UCSD-AML1 (cell line): Measurements from ENCODE around the gene RALGDS.
A peak's percentile ranks its signal among the peaks of the same experiment; 100 is the strongest.

ENCODE experiments used
- DNase-seq: peaks from one replicate; lab custom pipeline; 2025; ENCODE audit not compliant: unreplicated experiment; lab: John Stamatoyannopoulos, UW

Gene RALGDS

DNA sequence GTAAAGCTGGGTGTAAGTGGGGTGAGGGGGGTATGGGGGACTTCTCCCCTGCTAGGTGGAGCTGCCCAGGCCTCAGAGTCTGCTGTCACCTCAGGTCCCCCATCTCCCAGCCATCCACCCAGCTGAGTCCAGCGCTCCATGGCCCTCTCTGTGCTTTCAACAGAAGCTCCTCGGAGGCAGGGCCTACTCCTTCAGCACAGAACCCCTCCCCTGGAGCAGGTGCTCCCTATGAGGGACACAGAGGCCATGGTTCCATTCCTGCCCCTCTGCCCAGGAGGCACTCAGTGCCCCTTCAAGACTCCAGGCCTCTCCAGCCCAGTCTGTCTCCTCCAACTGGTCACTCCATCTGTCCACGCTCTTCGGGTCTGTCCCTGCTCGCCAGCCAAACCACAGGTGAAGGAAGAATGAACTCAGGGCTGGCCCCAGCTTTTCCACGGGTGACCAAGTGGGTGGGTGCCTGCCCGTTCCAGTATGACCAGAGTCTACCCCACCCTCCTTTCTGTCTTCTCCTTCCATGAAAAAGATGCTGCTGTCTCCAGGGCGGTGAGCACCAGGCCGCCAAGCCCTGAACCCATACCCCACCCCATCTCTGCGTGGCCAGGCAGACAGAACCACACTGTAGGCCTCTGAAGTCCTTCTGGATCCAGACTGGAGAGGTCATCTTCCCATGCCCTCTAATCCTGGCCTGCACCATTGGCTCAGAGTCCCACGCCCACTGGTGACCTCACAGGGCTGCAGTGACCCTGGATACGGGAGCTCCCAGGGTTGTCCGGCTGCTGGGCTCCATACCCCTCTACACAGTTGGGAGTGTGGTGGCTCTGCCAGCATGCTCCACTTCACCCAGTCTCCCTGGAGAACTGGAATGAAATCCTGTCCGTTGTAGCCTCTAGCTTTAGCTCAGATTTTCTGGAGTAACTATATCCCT is 30.8 kb upstream of the RALGDS start:
- no peak for DNase-seq

DNA sequence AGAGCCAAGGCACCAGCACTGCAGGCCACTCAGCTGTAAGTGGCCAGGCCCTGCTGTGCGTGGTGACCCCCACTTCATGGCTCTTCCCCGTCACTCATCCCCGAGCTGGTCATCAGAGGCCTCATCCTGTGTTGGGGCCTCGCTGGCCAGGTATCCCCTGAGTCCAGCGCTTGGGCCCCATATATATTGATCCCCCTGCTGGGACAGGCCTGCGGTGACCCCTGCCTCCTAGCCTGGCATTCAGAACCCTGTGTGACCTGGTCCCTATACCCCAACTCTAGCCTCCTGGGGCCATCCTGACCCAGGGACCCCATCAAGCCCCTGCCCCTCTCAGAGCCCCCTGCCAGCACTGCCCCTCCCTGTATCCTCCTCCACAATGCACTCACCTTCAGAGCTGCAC is 30.0 kb upstream of the RALGDS start:
- DNase-seq: no peak

DNA sequence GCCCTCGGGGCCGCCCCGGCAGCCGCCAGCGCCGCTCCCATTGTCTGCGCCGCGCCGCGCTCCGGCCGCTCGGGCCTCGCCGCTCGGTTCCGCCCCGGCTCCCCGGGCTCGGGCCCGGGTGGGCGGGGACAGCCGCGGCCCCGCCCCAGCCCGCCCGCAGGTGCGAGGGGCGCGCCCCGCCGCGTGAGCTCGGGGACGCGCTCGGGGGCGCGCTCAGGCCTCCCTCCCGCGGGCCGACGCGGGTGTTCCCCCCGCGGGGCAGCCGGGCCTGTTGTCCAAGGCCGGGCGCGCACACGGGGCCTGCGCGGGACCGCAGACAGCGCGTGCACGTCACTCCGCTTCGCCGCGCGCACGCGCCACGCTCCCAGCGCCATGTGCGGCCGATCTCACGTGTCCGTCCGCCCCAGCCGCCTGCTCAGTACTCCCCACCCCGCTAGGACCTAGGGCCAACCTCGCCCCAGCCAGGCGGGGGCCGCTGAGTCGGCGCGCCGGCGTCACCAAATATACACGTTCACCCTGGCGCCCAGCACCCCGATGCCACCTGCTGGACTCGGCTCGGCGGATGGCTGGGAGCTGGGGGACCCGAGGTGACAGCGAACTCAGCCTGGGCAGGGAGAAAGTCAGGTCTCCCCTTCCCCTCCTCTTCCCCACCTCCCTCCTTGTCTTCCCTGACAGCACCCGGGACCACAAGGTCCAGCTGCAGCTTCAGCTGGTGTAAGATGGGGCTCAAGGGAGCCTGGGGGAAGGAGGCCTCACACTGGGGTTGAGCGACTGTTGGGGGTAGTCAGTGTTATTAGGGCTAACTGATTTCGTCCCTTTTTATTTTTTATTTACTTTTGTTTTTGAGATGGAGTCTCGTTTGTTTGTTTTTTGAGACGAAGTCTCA is 28.3 kb upstream of the RALGDS start:
- DNase-seq: peak; percentile 91

DNA sequence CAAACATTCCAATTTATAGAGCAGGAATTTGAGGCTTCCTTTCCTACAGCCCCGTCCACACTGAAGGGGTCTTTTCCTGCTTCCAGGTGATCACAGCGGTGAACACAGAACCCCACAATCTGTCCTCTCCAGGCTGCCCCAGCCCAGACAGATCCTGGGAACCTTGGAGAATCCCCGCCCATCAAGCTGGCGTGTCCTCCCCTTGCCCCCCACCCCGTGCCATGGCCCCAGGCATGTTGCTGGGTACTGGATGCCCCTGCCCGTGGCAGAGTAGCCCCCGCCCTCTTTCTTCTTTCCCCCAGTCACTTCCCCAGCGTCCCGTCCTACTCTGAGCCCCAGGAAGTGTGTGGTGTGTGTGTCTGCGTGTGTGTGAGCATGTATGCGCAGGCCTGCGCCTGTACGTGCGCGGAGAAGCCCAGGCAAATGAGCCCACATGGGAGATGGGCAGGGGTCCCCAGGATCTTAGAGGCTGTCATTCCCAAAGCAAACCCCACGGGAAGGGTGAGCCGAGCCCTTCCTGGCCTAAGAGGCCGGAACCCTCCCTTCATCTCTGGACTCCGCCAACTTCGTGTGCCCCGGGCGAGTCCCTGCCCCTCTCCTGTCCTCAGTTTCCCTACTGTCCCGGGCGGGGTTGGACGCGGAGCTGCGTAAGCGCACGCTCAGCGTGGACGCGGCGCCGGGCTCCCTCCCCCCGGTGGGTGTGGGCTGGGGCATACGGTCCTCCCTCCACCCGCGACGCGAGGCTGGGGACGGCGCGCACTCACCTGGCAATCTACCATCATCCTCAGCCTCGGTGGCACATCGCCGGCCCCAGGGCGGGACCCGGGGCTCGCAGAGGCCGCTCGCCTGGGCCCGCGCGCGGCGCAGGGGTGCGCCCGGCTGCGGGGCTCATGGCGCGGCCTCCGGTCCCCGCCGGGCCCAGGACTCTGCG is 27.4 kb upstream of the RALGDS start:
- DNase-seq: peak; percentile 64

DNA sequence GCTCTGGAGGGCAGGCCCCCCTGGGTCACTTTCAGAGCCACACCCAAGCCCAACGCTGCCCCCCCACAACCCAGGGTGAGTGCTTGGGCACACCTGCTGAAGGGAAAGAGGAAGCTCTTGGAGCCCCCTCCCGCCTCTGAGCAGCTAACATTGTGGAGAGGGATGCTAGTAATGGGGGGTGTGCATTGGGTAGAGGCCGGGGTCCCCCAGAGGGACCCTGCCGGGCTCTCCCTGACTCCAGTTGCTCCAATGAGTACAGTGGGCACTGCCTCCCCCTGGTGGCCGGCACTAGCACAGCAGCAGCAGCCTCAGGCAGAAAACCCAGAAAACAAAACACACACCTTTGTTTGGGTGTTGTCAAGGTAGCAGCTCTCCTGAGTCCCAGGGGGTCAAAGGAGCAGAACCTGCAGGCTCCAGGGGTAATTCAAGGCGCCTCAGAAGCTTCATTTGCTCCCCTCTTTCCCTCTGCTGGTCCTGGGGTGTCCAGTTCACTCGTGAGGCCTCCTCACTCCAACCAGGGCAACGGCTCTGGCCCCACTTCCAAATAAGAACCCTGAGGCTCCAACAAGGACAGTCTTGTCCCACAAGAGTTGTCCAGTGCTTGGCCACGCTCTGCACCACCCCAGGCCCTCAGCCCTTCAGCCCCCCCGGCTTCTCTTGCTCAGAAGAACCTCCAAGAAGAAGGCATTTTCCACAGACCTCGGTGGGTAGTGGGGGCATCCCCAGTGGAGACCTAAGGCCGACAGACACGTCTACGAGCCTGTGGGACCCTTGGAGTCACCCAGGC is 26.6 kb upstream of the RALGDS start:
- peak; percentile 74 for DNase-seq

DNA sequence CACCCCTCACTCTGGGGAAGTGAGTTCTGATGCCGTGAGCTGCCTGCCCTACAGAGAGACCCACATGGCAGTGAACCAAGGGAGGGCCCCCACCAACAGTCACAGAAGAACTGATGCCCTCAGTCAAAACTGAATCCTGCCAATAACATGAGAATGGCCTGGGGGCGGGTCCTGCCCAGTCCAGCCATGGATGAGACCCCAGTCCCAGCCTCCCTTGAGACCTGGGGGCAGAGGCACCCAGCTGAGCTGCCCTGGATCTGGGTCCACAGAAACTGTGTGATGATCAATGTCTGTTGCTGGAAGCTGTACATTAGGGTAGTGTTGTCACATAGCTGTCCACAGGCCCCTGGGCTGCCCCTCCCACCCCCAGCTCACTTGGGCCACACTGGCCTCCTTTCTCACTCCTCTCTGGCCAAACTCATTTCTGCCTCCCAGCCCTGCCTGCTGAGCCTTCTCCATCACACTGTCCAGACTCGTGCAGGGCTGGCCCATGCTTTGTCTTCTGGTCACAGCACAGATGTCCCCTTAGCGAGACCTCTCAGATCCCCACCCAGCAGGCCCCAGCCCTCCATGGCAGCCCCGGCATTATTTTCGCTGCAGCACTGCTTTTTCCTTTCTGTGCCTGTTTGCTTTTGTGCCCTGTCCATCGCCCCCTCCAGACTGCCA is 25.8 kb upstream of the RALGDS start:
- DNase-seq: no peak

DNA sequence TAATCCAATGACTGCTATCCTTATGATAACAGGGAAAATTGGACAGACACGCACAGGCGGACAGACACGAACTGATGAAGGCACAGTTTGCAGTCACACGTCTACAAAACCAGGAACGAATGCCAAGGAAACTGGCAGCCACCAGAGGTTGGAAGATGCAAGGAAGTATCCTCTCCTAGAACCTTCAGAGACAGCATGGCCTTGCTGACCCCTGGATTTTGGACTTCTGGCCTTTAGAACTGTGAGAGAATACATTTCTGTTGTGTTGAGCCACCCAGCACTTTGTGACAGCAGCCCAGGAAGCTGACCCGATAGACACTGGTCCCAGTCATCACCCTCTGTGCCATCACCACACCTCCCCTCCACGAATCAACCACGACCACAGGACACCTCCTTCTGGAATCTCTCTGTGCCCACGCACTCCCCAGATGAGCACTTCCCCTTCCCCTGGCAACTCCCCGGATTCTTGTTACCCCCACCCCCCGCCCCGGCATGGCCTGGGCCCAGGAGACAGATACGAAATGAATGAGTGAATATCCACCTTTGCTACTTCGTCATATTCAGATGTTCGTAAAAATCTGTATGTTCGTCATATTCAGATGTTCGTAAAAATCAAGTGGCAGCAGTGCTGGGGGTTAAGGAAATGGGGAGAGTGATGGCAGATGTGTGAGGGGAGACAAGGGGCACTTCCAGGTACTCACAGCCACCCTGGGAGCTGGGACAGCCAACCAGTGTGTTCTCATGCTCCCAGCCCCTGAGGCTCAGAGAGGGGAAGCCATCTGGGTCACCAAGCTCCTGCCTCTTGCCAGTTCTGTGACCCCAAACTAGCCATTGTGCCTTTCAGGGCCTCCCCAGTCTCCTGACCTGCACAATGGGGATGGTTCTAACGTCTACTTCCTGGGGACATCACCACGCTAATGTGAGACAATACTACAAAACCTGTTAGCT is 24.1 kb upstream of the RALGDS start:
- no peak for DNase-seq

DNA sequence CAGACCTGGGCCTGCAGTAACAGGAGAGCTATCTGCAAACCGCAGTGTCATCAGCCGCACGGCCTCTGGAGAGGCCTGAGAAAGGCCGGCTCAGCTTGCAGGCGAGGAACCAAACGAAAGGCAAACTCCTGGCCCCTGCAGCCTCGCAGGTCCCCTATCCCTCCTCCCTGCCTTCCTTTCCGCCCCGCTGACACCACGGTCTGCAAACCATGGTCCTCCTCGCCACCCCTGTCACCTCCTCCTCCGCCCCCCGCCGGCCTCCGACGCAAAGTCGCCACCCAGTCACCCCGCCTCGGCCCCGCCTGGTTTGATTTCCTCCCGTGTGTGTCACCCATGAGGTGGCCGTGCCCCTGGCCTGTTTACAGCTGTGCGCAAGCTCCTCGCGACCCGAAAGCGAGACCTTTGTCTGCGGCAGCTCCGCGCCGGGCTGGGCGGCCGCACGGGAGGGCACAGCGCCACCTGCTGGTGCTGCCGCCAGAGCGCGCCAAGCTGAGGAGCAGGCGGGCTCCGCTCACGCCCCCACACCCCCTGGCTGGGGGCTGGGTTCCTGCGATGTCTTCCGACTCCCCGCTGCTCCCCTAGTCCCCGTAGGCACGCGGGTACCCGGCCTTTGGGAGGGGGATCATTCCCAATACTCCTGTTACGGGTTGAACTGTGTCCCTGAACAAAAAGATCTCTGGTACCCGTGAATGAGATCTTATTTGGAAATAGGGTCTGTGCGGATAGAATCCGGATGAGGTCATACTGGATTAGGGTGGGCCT is 23.3 kb upstream of the RALGDS start:
- DNase-seq: peak; percentile 68

DNA sequence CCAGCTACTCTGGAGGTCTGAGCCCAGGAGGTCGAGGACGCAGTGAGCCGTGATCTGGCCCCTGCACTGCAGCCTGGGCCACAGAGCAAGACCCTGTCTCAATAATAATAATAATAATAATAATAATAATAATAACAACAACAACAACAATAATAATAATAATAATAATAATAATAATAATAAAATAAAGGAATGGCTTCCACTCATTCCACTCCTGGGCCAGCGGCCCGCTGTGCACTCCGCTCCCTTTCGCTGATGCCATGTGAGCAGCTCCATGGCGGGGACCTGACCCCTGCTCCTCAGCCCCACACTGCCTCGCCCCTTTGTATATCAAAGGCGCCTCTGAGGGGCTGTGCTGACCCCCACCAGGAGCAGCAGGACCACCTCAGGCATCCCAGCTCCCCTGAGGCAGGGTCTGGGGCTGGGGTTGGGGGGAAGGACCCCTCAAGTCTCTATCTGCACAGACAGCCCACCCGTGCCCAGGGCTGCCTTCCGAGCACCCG is 22.6 kb upstream of the RALGDS start:
- no peak for DNase-seq

DNA sequence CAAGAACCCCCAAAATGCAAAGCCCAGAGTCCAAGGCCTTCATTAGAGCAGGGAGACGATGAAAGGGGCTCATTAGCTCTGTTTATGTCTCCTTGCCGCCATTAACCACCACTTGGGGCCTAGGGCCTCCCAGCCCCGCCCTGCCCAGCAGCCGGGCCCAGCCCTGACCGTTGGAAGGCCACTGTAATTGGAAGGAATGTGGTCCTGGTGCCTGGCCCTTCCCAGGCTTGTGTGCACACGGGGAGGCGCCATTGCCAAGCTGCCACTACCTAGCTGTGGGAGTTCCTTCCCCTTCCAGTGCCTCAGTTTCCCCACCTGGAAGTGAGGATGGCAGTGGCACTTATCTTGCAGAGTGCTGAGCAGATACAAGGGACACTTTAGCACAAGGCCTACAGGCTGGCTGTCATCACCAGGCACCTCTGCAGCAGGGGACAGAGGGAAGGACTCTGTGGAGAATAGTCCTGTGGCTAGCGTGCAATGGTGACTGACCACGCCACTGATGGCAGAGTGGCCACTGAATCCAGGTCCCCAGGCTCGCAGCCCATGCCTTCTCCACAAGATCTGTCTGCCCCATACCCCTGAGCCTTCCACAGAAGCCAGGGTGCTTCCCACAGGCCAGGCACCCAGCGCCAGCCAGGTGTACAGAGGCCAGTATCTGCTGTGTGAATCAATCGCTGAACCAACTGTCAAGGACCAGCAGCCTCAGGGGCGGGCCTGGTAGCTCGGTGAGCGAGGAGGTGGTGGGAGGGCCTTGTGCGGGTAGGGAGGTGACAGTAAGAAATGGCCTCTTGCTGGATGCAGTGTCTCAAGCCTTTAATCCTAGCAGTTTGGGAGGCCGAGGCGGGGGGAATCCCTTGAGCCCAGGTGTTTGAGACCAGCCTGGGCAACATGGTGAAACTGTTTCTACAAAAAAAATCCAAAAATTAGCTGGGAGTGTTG is 21.9 kb upstream of the RALGDS start:
- DNase-seq: no peak

DNA sequence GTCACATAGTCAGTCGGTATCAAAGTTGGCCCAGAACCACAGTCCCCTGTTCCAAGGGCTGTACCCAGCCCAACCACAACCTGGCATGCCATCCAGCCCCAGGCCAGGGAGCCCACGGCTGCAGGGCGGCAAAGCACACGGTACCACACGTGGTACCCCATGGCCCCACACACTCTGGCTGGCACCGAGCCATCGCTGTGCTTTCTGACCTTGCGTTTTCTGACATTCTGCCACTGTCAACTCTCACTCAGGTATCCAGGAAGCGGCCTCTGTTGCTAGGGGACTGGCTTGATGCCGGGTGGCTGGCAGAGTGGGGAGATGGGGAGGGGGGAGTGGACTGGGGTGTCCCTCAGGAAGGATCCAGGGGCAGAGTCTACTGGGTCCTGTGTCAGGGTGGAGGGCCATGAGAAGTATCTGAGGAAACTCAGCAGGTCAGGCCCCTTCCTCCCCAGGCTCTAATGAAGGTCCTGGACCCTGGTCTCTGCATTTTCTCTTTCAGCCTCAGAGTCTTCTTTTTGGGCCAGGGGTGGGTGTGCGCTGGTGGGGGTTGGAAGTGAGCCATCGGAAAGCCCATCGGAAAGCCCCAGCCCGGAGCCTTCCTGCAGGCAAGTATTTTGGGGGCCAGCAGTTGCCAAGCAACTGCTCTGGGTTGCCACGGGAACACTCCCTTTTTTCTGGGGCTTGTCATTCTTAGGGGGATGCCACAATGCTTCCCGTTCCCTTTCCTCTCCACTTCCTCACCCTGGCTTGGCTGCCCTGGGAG is 21.0 kb upstream of the RALGDS start:
- DNase-seq: no peak

DNA sequence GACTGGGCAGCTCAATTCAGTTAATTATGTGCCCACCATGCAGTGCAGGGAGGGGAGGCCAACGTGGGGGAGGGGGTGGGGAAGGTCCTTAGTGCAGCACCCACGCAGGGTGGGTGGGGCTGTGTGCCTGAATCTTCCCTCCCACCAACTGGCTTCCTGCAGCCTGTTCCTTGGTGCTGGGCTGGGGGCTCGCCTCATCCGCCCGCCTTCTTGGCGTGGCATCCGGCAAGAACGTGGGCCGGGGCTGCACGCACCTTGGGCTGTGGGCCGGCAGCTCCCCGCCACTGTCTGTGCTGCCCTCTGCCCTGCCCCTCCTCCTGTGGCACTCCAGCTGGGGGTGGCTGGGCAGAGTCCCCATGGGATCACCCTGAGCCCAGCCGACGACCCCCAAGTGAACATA is 19.6 kb upstream of the RALGDS start:
- no peak for DNase-seq

DNA sequence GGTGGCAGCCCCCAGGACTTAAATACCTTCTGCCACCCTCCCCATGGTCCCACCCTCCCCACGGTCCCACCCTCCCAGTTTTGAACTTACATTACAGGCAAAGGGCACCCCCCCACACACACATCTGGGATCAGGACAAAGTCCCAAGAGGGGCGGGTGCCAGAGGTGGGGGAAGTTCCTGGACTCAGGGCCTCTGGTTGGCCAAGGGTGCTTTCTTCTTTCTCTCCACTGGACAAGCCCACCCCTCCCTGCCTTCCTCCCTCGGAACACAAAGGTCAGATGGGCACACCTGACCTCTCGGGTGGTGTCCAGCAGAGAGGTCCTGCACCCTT is 19.1 kb upstream of the RALGDS start:
- no peak for DNase-seq

DNA sequence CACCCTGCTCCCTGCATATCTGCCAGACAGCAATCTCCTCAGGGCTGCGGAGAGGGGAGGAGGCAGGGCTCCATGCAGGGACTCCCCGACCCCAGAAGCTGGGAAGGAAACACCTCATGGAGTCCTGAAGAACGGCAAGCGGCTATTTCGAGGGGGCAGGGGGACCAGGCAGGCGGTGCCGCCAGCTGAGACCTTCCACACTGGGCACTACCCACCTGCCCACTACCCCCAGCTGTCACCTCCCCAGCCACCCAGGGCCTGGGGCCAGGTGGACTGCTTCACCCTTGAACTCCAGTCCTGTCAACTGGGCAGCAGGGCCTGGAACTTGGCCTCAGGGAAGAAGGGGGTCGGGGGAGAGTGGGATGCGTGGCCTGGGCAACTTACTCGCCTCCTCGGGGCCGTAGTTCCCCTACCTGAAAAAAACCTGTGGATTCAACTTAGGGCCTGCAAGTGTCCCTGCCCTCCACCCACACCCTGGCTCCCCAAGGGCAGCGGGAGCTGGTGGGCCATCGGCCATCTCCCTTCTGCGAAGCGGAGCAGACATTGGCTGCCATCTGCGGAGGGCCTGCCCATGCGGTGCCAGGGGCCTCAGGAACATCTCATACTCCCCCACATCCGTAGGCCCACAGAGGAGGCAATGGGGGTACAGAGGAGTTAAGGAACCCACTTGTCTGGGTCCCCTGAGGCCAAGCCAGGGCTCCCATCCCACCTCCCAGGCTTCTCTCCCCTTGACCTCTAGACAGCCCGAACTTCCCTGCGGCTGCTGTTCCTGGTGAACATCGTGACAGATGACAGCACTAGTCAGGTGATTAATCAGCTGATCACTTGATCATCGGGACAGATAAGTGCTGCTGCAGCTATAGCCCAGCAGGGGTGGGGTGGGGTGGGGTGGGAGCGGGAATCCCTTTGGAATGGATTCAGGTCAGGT is 18.5 kb upstream of the RALGDS start:
- no peak for DNase-seq
